Esophagus squamous epithelium (tissue), 4 donors: ENCODE results near the gene ISCA2.

Source experiments
- CTCF ChIP-seq, 6 experiments: fragments of 450-650 bp in 4 of 6; fragments of 200-600 bp in 2 of 6; sonication (generic) in 2 of 6; IDR thresholded peaks; one replicate each; pipeline ENCODE4 v1.5.1; 2016 to 2019; ENCODE audit warnings: antibody characterized with exemption in 6 of 6, mild to moderate bottlenecking in 4 of 6, moderate library complexity in 4 of 6
- POLR2A ChIP-seq, 4 donors: fragments of 450-650 bp; IDR thresholded peaks; one replicate each; pipeline ENCODE4 v1.6.1; 2017; ENCODE audit warnings: antibody characterized with exemption in 4 of 4, mild to moderate bottlenecking in 4 of 4, moderate library complexity in 3 of 4

GRCh38 chr14:74546416-74546815 lies 52.9 kb downstream of the ISCA2 start:
- TF ChIP-seq CTCF (IDR thresholded peaks at IDR 0.05) (no peak), POLR2A (IDR thresholded peaks at IDR 0.05) (no peak)
